GM12891 (cell line): Measurements from ENCODE around the gene COPS2.
"Not testable (repeated sequence)": the region's sequence is repeated elsewhere in the genome, so short reads cannot be mapped to it uniquely, and the experiment has no call there.

Experiments
- POLR2A ChIP-seq: IDR thresholded peaks from 2 replicates; pipeline ENCODE4 v1.6.1; 2011; ENCODE audit warnings: low read depth, low read length, control low read depth
- POLR2AphosphoS5 ChIP-seq: IDR thresholded peaks from 2 replicates; pipeline ENCODE4 v1.6.1; 2011; ENCODE audit warnings: low read depth, low read length, control low read depth
- POU2F2 ChIP-seq: IDR thresholded peaks from 2 replicates; pipeline ENCODE4 v1.6.1; 2011; ENCODE audit warnings: low read depth, mild to moderate bottlenecking, control low read depth, low read length, moderate library complexity
- SPI1 ChIP-seq: IDR thresholded peaks from 2 replicates; pipeline ENCODE4 v1.6.1; 2011; ENCODE audit warnings: low read depth, low read length, control low read depth
- TAF1 ChIP-seq: IDR thresholded peaks from 2 replicates; pipeline ENCODE4 v1.6.1; 2011; ENCODE audit warnings: low read depth, low read length, control low read depth

DNA sequence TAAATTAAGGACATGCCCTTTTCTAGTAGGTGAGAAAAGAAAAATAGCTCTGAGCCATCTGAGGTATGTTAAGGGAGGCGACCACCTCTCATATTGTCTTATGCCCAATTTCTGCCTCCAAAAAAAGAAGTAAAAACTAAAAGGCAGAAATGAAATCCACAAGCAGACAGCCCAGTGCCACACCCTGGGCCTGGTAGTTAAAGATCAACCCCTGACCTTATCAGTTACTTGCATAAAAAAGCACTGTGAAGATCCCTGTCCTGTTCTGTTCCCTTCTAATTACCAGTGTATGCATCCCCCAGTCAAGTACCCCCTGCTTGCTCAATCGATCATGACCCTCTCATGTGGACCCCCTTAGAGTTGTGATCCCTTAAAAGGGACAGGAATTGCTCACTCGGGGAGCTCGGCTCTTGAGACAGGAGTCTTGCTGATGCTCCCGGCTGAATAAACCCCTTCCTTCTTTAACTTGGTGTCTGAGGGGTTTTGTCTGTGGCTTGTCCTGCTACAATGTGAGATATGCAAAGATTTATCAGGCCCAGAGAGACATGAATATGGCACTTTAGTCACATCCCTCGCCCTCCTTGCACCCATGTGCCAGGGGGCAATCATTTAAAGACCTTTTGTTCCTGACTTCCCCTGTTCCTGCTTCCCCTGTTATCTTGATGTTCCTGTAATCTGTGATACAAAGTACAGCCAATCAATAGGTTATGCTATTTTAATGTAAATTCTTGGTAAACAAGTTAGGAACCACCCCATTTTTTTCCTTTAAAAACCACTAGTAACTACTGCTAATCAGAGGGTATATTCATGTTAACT is 20.4 kb upstream of the COPS2 start:
- not testable (repeated sequence) for TF ChIP-seq POLR2AphosphoS5, POLR2A, TAF1, SPI1, POU2F2
